ENCODE results near the gene DBNDD2.

Gene DBNDD2

DNA sequence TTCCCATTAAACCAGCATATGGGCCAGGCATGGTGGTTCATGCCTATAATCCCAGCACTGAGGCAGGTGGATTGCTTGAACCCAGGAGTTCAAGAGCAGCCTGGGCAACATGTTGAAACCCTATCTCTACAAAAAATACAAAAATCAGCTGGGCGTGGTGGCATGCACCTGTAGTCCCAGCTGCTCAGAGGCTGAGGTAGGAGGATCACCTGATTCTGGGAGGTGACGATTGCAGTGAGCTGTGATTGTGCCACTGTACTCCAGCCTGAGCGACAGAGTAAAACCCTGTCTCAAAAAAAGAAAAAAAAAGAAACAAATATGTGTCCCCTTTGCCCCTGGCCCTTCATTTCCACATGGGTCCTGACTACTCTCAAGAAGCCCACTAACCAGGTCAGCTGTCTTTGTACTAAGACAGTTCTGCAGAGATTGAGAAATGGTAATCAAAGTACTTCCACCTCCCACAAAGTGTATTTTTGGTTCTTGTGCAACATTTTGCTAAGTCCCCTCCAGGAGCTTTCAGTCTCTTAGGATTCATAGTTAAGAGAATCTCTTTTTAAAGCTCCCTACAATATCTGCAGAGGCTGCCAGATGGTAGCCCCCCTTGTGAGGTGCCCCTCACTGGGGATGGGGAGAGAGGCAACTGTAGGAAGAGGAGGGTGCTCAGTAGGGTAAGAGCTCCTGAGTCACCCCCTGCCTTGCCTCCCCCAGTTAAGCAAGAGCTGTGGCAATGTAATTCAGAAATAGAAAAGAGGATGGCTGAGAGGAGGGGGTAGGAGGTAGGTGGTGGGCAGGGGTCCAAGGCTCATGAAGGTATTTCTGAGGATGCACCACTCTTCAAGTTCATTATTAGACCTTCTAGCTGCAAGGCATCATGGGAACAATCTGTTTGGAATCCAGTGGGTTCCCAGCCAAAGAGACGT, 44.9 kb downstream of the DBNDD2 start:
- DNase-seq: no peak

GRCh38 chr20:45456632-45457031, 48.5 kb downstream of the DBNDD2 start:
- DNase-seq: no peak

DNA sequence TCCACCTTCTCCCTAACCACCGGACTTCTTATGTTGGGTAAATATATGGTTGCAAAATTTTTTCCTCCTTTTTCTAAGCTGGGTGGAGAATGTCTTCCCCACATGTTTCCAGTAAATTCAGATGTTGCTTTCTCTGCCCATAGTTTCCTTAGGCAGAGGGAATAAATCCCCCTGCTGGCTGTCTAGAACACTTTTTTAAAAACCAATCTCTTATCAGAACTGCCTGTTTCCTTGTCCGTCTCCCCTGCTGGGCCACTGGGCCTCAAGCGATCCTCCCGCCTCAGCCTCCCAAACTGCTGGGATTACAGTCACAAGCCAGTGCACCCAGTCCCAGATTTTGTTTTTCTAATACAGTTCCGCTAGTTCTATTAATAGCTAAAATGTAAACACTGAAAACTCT, 51.5 kb downstream of the DBNDD2 start:
- no peak for DNase-seq

Measured in femur (tissue), 1 donor.